GM19240 (cell line): Measurements from ENCODE around the gene PAF1.
"Not testable (repeated sequence)": the region's sequence is repeated elsewhere in the genome, so short reads cannot be mapped to it uniquely, and the experiment has no call there.

Experiments
- DNase-seq: peaks from one replicate; pipeline ENCODE4 v3.0.0; 2011; ENCODE audit warnings: low spot score; ENCODE audit not compliant: insufficient read length

Gene PAF1

DNA sequence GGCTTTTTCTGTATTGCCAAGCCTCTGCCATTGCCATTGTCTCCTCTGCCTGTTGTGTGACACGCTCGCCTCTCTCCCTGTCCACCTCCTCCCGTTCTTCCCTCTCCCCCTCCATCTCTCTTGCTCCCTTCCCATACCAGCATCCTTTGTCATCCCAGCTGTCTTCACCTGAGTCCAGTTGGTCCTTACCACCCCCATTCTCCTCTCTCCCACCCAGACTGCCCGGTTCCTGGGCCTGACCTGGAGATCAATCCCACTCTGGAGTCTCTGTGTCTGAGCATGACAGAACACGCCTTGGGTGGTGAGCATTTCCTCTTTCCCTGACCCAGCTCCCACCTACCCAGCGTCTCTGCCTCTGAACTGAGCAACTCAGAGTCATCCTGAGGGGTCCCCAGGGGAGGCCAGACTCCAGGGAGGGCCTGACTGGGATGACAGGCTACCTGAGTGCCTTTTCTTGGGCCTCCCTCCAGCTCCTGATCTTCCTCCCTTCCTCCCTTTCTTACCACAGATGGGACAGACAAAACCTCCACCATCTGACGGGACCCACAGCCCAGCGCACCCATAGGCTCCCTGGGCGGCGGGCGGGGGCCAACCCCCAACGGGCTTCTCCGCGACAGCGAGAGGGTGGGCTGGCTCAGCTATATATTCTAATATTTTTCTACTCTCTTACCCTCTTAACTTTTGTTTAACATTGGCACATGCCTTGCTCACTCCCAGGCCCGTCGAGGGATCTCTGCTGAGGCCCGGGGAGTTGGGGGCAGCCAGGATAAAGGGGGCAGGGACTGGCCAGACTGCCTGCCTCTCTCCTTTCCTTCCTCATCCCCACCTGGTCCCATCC, 7.7 kb downstream of the PAF1 start:
- no peak for DNase-seq

GRCh38 chr19:39381910-39382611, 8.8 kb downstream of the PAF1 start:
- no peak for DNase-seq

GRCh38 chr19:39380521-39381502, 10.1 kb downstream of the PAF1 start:
- DNase-seq: no peak

DNA sequence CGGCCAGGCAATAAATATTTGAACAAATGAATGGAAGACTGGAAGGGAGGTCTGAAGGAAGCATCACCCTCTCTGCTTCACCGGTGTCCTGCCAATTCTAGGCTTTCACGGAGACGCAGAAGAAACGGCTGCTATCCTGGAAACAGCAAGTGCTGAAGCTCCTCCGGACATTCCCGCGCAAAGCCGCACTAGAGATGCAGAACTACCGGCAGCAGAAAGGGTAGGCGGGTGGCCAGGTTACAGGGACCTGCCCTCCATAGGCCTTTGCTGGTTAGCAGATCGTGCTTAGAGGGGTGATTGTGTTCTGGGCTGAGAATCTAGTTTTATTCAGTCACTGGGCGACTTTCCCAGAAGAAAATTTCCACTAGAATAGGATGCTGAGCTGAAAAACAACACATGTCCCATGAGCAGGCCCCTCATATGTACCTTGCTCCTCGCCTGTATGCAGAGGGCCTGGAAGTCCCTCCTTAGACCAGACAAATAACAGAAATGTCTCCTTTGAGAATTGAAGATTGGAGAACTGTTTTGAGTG, 11.0 kb downstream of the PAF1 start:
- no peak for DNase-seq

DNA sequence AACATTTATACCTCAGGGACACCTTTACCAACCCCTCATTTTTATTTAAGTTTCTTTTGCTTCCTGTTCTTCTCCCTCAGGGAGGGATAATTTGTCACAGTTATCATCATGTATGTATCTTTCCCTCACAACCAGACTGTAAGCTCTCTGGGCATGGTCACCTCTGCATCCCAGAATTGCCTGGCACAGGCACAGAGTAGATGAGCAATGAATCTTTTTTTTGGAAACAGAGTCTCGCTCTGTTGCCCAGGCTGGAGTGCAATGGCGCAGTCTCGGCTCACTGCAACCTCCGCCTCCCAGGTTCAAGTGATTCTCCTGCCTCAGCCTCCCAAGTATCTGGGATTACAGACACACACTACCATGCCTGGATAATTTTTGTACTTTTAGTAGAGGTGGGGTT, 11.5 kb downstream of the PAF1 start:
- not testable (repeated sequence) for DNase-seq

DNA sequence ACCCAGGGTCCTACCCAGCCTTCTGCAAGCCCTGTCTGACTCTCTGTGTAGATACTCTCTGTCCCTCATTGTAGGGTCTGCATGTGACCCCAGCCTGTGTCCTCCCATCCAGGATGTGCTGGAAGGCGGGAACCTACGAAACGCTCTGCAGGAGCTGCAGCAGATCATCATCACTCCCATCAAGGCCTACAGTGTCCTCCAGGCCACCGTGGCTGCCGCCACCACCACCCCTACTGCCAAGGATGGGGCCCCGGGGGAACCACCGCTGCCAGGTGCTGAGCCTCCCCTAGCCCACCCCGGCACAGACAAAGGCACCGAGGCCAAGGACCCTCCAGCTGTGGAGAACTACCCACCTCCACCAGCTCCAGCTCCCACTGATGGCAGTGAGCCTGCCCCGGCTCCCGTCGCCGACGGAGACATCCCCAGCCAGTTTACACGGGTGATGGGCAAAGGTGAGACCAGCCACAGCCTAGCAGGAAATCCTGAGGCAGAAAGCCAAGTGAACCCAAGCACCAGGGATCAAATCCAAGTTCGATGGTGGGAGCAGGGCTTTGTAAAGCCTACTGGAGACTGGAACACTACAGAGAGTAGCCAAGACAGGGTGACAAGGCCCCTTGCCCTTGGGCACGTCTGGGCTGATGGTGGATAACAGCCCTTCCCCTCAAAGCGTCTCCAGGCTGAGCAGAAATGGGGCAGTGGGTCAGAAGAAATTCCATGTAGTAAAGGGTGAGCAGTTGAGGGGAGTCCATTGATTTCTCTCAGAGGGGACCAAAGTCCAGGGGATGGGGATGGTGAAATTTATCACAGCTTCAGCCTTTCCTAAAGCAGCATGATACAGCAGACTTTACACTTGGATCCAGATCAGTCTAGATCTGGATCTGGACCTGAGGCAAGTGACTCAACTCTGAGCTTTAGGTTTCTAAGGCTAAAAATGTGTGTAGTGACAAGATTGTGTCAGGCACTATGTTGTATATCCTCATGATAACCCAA, 13.2 kb downstream of the PAF1 start:
- DNase-seq: no peak

DNA sequence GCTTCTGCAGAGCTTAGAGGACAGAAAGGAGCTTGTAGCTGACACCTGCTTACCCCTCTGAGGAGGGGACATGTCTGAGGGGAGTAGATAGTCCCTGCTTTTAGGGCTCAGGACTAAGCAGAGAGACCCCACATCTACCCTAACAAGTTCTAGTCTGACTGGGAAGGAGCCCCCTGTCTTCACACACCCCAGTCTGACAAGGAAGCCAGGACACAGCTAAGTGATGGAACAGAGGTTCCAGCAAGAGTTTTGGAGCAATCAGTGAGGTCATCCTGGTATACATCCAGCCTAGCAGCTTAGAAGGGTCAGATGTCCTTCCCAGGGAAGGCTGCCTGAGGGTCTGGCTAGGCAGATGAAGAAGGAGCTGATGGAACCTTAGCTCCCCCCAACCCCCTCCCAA, 15.0 kb downstream of the PAF1 start:
- no peak for DNase-seq

- no peak for DNase-seq
These were observed 18.0 kb downstream of the PAF1 start for GRCh38 chr19:39372941-39373340.

GRCh38 chr19:39372047-39372802, 18.7 kb downstream of the PAF1 start:
- no peak for DNase-seq

- DNase-seq: no peak
These were observed 20.2 kb downstream of the PAF1 start for GRCh38 chr19:39370735-39371134.

GRCh38 chr19:39369200-39369599, 21.7 kb downstream of the PAF1 start:
- DNase-seq: no peak

GRCh38 chr19:39365531-39365930, 25.4 kb downstream of the PAF1 start:
- no peak for DNase-seq

DNA sequence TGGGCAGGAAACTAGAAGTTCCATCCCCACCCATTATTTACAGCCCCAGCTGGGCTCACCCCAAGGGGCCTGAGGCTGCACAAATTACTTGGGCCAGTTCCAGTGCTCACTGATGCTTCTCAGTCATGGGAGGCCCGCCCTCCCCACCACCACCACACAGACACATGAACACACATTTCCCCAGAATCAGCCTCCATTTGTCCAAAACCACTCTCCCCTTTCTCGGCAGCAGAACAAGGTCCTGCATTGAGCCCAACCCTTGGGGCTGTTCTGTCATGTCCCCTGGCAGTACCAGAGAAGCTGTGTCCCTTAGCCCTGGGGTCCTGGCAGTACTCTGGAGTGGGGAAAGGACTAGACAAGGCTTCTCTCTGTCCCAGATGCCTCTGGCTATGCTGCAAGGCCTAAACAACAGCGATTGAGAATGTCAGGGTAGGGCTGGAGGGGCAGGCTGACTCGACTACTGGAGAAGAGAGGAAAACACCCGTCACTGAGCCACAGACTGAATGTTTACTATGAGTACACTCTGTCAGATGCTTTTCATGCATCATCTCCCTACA, 26.9 kb downstream of the PAF1 start:
- DNase-seq: no peak

DNA sequence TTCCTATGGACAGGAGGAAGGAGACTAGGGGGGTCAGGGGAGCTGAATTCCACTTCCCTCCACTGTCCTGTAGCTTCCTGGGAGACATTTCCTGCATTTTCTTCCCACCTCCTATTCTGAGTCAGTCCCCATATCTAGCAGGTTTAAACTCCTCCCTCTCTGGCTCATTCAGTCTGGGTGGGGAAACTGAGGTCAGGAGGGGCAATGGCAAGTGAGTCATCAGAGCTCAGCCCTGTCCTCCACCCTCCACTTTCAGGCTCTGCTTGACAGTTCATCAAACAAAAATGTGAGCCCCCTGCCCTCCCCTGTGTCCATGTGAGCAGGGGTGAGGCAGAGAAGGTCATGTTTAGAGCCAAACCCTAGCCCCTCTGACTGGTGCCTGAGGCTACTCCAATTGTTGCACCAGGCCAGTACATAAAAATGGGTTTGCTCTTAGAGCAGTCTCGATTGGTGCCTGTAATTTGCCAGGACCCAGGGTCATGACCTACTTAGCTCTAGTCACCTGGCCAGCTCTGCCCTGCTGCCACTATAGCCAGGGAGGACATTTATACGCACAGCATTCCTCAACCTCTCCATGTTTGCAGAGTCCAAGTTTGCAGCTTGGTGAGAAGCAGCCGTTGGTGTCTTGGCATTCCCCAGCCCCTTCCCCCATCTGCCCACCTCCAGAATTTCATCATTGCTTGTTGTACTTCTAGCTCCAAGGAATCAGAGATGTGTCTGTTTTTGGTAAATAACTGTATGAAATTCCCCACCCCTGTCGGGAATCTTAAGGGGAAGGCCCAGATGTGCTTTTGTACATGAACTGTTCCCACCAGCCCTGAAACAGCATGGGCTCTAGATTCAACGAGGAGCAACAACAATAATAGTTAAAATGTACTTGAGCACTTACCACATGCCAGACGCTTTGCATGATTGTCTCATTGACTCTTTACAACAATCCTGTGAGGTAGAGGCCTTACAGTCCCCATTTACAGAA, 27.9 kb downstream of the PAF1 start:
- DNase-seq: no peak

DNA sequence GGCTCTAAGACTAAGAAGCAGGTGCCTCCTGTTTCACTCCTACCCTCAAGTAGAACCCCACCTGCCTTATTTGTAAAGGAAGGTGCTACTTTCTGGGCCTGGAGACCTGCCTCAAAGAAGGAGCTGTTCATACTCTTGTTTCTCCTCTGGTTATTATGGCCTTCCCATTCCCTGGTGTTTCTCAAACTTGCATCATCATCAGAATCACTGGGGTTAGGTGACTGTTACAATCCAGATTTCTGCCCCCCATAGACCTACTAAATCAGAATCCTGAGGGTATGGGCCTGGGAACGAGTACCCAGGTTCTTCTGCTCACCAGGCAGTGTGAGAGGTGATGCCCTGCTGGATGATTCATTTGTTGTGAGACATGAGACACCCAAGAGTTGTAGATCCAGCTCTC, 30.3 kb downstream of the PAF1 start:
- DNase-seq: no peak

DNA sequence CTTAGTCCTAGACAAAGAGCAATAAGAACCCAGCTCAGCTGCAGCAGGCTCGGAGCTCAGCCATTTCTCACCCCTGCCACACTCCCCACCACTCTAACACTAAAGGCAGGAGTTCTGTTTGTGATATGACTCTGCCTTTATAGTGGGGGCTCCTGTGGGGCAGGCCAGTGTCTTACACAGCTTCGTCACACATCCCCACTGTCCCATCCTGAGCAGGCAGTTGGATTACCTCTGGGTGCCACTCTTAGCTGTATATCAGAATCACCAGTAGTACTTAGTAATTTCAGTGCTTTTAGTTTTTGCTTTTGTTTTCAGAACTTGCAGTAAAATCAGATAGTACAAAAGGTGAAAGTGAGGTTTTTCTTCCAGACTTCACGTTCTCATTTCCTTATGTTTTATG, 31.9 kb downstream of the PAF1 start:
- DNase-seq: no peak

DNA sequence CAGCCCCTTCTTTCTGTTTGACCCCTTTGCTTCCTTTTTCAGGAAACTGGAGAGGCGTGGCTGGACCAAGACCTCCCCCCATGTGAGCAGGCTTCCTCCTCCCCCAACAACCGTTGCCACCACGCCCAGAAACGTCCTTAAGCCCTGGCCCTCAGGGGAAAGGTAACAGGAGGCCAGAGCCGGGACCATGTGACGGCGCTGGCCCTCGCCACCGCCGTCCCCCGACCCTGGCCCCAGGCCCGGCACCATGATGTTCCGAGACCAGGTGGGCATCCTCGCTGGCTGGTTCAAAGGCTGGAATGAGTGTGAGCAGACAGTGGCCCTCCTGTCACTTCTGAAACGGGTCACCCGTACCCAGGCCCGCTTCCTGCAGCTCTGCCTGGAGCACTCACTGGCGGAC, 34.3 kb downstream of the PAF1 start:
- DNase-seq: no peak

GRCh38 chr19:39356073-39356472, 34.8 kb downstream of the PAF1 start:
- no peak for DNase-seq
